Left hindlimb (tissue), 1 donor: ENCODE data around the gene PRSS37.
"Not testable (repeated sequence)": the region's sequence is repeated elsewhere in the genome, so short reads cannot be mapped to it uniquely, and the experiment has no call there.

Experiments used
- DNase-seq: peaks from one replicate; pipeline ENCODE4 v3.0.0-alpha.2; 2018

Gene PRSS37, protein sequence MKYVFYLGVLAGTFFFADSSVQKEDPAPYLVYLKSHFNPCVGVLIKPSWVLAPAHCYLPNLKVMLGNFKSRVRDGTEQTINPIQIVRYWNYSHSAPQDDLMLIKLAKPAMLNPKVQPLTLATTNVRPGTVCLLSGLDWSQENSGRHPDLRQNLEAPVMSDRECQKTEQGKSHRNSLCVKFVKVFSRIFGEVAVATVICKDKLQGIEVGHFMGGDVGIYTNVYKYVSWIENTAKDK

DNA sequence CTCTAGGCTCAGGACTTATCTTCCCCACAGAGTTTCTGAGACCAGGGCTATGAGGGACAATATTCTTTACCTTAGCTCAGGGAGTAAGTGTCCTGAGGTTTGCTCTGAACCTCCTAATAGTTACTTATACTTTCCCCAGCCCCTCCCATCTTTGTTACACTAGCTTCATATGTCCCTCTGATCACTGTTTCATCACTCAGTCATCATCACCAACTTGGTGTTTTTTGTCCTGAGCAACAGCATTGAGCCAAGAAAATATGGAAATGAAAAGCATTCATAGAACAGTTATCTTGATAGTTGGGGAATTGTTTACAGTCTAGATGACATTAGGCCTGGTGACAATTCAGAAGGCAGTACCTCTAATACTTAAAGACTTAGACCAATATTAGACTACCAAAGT, at the start of gene PRSS37:
TSS of gene PRSS37 (minus strand) at position 101 of the 400 bp plus-strand sequence. CDS start 436 bp downstream, outside the sequence.
- DNase-seq: no peak

DNA sequence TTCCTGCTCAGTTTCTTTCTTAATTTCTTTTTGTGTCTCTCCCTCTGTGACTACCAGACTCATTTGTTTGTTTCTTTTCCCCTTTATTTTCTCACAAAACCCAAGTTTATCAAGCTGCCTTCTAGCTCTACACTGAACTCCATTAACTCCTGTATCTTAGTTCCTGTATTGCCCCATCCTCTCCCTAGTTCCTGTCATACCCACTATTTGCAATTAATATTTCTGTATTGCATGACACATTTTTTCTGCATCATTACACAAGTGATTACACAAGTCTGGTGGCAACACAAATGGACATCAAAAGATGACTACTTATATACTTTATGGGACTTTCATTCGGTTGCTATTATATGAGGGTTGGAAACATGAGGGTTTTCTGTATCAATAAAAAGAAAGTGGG, 48.0 kb upstream of the PRSS37 start:
- no peak for DNase-seq

DNA sequence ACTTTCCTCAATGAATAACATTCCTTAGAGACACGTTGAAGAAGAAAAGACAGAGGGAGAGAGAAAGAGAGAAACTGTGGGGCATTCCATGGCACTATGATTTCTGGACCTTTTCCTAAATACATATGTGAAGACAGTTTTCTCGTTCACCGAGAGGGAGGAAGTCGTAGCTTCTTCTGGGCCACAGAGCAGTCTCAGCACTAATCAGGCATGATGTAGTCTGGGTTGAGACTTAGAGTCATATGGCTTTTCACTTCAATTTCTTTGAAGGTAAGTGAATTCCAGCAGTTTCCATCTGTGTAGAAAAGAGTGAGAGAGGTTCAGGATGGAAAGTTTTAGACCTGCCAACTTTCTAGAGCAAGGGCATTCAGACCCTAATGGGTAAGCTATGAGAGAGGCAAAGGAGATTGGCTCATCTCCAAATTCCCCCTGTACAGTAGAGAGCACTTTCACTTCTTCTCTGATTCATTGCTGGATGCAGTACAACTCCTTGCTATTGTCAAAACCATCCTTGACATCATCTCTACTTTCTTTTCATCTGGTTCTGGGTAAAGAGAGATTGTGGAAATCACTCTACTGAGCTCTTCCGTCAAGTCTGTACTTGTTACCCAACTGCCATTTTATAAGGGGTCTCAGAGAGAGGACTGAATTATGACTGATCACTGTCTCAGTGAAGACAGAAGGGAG, 43.4 kb upstream of the PRSS37 start:
- no peak for DNase-seq

DNA sequence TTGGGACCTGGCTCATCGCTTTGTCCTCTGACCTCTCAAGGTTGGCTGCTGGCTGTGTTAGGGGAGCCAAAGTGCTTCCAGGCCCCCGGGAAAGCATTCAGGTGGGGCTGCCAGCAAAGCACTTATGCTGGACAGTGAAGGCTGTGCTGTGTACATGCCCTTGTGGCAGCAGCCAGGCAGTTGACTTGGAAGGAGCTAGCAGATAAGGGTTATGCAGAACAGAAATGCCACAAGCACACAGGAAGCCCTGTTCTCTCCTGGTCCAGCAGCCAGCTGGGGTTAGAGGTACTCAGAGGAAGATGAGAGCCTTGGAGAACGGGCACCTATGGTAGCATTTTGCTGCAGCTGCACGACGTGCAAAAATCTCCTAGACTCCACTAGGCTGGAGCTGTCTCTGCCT, 39.7 kb upstream of the PRSS37 start:
- DNase-seq: no peak

DNA sequence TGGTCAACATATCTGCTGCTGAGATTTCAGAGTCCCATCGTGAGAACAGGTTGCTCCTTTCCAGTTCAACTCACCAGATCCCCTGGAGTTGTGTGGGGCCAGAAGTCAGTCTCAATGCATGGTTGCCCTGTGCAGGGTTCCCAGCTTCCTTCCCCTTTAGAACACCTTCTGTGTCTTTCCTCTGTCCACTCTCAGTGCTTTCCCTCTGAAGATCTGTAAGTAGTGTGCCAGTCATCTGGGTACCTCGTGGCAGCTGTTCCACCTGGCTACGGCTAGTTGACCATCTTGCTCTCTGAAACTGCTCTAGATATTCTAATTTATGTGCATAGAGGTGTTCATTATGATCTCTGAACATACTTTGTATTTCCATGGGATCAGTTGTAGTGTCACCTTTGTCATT, 36.1 kb upstream of the PRSS37 start:
- no peak for DNase-seq

DNA sequence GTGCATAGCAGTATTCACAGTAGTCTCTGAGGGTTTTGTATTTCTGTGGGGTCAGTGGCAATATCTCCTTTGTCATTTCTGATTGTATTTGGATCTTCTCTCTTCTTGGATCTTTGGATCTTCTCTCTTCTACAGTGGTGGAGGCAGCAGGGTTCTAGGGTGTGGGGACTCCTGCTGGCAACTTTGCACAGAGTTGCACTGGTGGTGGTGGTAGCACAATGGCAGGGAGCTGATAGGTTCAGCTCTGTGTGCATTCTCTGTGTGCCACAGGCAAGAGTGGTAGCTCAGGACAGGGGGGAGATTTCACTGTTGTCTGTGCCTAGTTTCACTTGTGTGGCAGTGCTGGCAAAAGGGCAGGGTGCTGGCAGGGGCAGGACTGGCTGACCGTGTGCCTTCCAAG, 35.1 kb upstream of the PRSS37 start:
- no peak for DNase-seq

DNA sequence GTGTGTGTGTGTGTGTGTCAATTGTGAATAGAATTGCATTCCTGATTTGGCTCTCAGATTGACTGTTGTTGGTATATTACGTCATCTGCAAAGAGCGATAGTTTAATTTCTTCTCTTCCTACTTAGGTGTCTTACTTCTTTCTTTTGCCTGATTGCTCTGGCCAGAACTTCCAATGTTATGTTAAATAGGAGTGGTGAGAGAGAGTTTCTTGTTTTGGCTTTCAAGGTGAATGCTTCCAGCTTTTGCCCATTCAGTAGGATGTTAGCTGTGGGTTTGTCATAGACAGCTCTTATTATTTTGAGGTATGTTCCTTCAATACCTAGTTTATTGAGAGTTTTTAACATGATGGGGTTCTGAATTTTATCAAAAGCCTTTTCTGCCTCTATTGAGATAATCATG, 34.2 kb upstream of the PRSS37 start:
- DNase-seq: no peak

DNA sequence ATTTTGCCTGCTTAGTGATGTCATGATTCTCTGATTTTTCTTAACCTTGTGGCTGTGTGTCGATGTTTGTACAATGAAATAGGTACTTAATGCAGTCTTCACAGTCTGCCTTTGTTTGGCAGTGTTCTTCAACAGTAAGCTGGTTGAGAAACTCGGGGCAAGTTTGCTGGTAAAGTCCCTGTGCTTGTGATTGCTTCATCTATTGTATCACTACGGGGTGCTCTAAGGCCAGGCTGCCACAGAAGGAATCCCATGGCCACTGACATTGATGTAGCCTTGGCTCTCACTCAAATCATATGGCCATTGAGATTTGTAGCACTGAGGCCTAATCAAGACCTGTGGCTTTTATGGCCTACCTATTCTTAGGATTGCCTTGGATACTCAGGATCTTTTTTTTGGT, 33.5 kb upstream of the PRSS37 start:
- DNase-seq: no peak

DNA sequence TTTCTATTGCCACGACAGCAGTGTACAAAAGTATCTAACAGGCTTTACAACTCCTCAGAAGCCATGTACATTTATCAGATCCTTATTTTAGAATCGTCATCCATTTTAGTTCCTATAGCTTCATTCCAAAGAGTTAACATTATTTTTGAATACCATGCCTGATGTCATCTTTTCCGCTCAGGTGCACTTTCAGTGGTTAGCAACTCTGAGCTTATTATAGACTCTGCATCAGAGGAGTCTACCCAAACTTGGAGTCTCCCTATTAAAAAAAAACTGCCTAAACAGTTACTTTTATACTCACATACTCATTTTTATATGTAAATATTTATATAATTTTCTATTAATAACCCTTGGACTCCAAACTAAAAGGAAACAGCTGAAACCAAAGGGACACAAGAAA, 31.6 kb upstream of the PRSS37 start:
- DNase-seq: no peak

DNA sequence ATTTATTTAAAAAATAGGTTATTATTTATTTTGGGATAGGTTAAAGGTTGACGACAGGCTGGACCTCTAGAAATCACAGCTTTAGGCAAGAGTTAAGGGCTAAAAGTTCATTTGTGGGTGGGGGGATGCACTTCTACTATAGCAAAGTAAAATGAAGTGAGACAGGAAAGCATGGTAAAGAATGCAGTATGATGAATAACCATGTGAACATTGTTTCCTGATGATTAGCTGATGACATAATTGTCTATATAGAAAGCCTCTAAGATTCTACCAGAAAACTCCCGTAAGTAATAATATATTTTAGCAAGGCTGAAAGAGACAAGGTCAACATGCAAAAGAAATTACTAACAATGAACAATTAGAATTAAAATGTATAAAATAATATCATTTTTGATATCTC, 25.7 kb upstream of the PRSS37 start:
- no peak for DNase-seq

DNA sequence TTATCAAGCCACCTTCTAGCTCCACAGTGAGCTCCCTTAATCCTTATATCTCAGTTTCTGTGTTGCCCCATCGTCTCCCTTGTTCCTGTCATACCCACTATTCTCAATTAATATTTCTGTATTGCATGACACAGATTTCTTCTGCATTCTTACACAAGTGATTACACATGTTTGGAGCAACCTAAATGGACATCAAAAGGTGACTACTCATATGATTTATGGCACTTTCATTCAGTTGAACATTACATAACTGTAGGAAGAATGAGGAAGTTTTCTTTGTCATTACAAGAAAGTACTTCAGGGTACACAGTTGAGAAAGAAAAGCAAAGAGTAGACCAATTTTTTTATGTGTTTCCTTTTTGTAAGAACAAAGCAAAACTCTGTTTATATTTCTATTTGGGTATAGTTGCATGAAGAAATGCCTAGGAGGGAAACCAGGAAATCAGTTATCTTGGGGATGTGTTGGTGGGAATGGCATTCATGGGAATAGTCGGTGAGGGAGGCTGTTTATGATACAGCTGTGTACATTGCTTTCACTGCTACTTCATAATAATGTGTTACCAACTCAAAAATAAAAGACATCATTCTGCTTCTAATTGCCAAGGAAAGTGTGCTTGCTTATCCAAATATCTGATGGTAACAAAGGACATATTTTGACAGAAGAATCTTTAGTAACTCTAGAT, 23.6 kb upstream of the PRSS37 start:
- no peak for DNase-seq

DNA sequence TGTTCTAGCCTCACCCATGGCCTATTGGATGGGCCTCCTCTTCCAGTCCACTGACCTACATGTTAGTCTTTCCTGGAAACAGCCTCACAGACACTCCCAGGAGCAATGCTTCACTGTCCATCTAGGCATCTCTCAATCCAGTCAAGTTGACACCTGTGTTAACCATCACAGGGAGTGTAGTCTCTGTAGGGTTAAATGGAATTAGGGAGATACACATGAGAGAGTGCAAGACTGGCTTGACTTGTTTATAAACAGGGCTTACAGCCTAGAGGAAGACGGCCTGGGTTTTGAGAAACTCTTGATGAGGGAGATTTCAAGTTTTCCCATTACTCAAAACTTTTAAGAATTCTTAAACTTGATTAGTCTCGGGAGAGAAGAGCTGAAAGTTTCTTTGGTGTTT, 18.9 kb upstream of the PRSS37 start:
- DNase-seq: no peak

DNA sequence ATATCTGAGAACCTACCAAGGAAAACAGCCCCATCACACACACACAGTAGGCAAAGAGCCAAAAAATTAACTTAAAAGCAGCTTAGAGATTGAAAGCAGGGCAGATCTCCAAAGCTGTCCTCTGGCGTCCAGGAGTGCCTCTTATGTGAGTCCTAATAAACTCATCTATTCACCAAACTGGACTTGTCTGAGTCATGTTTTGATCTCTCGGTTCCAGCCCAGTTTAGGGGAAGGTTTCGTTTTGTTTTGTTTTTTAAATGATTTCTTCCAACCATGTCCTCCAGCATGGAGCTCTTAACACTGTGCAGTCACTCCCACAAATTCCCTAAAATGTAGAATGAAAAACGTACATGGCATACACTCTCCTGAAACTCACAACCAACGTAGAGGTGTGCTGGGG, 6.7 kb upstream of the PRSS37 start:
- DNase-seq: no peak

DNA sequence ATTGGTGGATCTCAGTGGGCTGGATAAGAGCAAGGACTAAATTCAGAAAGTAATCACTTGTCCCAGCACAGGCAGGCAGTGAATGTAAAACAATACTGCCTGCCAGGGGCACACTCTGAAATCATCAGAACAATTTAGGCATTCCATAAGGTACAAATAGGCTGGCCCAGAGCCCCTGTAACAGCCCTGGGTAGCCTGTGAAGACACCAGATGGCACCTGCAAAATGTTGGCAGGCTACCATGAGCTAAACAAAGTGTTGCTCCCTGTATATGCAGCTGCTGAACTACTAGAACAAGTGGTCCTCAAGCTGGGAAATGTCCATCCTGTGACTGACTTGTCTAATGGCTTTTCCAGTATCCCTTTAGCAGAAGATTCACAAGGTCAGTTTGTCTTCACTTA, 3.0 kb upstream of the PRSS37 start:
- DNase-seq: no peak

DNA sequence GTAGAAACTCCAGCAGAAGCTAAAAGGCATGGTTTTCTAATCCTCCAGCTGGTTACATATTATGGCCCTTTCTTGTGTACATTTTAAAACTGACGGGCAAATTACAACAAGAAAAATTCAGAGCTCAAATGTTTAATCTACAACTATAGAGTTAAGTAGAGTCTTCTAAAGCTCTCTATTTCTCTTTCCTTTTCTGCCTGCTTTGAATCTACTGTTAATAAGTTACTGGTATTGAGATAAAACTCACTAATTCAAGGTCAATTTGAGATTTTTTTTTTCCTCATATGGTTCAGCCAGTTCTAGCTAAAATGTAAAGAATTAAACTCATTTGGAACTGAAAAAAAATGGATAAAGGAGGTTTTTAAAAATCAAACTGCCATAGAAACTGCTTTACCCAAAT, 1.6 kb upstream of the PRSS37 start:
- no peak for DNase-seq

DNA sequence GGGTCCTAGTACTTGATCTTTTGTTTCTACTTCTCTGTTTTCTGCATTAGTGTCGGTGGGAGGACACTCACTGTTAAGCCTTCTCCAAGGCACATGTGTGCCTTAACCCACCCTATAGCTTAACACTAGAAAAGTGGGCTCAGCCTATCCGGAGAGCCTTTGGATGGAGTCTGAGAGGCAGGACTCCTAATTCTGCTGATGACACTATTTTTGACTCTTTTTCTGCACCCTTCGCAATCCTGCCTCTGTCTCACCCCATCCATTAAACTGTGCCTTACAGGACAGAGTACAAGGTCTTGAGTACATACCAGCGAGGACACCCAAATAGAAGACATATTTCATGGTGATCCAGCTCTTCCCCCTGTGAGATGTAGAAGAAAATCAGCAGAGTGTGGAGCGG, 577 bp downstream of the PRSS37 start:
- no peak for DNase-seq

DNA sequence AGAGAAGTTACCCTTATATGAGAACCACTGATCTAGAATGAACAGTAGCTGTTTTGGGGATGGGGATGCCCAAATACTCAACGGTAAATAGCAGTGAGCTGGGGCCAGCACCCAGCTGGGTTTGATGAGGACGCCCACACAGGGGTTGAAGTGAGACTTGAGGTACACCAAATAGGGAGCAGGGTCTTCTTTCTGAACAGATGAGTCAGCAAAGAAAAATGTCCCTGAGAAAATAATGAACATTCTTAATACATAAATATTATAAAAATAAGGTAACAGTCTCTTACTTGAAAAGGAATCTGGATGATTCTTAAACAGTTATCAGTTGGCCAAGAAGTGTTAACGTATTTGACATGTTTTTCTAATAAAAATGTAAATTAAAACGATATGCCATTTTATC, 2.0 kb downstream of the PRSS37 start:
- no peak for DNase-seq

DNA sequence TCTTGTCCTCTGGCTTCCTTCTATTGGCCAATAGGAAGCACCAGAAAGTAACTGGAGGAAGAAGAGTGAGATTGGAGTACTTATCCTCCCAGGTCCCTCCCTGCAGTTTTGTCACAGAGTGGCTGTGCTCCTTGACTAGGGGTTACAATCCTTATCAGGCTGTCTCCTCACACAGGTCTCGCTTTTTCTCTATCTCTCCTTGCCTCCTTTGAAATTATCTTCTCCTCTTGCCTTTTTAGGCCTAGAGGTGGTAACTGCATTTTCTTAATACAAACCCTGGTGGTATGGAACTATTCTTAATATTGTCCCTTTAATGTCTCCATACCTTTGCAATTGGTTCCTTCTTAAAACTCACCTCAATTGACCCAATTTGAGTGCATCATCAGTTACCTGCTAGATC, 2.7 kb downstream of the PRSS37 start:
- DNase-seq: no peak

DNA sequence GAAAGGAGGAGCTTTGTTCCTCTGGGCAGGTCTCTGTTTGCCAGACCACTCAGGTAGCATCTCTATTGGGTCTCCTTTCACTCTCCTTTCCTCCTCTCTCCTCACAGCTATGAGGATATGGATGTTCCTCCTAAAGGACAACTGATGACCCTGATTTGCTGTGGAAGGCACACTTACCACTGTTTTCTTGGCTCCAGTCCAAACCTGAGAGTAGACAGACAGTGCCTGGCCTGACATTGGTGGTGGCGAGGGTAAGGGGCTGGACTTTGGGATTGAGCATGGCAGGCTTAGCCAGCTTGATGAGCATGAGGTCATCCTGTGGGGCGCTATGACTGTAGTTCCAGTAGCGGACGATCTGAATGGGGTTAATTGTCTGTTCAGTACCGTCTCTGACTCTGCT, 3.6 kb downstream of the PRSS37 start:
- DNase-seq: no peak

DNA sequence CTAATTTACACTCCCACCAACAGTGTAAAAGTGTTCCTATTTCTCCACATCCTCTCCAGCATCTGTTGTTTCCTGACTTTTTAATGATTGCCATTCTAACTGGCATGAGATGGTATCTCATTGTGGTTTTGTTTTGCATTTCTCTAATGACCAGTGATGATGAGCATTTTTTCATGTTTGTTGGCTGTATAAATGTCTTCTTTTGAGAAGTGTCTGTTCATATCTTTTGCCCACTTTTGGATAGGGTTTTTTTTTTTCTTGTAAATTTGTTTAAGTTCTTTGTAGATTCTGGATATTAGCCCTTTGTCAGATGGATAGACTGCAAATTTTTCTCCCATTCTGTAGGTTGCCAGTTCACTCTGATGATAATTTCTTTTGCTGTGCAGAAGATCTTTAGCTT, 18.9 kb downstream of the PRSS37 start:
- not testable (repeated sequence) for DNase-seq

DNA sequence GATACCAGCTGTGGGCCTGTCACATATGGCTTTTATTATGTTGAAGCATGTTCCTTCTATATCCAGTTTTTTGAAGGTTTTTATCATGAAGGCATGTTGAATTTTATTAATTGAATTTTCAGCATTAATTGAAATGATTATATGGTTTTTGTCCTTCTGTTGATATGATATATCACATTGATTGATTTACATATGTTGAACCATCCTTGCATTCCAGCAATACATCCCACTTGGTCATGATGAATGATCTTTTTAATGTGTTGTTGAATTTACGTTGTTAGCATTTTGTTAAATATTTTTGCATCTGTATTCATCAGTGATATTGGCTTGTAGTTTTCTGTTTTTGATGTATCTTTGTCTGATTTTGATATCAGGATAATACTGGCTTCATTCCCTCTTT, 21.2 kb downstream of the PRSS37 start:
- no peak for DNase-seq

DNA sequence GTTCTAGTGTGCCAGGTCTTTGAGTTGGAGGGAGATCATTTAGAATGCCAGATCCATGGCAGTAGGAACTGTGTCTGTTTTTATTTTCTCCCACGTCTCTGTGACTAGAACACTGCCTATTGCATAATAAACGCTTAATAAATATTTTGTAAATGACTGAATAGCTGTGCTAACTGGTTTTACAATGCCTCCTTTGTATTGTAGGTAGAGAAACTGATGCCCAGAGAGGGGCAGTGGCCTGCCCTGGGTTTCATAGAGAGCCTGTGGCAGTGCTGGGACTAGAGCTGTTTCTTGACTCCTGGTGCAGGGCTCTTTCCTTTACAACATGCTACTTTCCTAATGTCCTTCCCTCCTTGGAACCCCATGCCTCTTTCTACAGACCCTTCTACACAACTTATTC, 48.8 kb downstream of the PRSS37 start:
- DNase-seq: no peak

DNA sequence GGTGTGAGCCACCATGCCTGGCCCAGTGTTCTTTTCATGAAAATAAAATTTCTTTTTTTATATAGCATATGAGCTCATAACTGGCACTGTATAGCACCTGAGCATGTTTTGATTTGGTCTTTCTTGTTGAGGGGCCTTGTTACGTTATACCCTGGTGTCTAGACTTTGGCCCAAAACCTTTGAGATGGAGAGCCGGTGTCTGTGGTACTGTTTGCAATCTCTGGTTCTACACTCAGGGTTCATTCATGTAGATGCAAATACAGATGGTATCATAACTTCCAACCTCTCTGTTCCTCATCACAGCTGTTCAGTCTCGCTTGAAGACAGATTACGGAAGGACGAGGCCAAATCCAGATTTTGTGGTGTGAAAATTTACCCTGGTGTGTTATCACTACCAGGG, 51.4 kb downstream of the PRSS37 start, which contains the start of gene TAS2R5:
TSS of gene TAS2R5 (plus strand) at position 301 of the 400 bp plus-strand sequence. CDS start 145 bp downstream, outside the sequence.
- no peak for DNase-seq

DNA sequence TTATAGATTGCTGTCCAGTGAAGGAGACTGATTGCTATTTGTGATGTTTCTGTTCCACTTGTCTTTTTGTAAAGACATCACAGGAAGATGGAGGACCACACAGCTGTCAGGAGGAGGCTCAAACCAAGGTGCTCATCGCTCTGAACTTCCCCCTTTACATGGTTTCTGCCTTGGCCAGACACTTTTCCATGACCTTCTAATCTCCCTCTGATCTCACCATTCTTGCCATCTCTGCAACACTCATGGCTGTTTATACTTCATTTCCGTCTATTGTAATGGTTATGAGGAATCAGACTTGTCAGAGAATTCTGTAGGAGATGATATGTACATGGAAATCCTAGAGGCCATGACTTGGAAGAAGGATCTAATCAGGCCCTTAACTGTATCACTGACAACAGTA, 53.0 kb downstream of the PRSS37 start:
- no peak for DNase-seq
